HepG2 (cell line): ENCODE results near the gene MIDN. TPM values are rescaled to one million over a fixed set of nuclear protein-coding genes. Genes with fewer than 3 reads are reported as not detected.

Experiments
- ARID2 ChIP-seq: sonication (generic); formaldehyde crosslinking; IDR thresholded peaks from 2 replicates; pipeline ENCODE4 v1.8.1; 2022; ENCODE audit warnings: mild to moderate bottlenecking, missing genetic modification reagents, borderline replicate concordance
- FOXA1 ChIP-seq, 2 experiments: fragments of 450-650 bp in 1 of 2; sonication (generic) in 1 of 2; formaldehyde crosslinking in 1 of 2; IDR thresholded peaks; 2 replicates each; pipeline versions ENCODE4 v1.4.0 to v1.6.1; 2016 to 2020; ENCODE audit warnings: missing genetic modification reagents in 1 of 2
- GTF2F1 ChIP-seq: fragments of 150-350 bp; IDR thresholded peaks from 2 replicates; pipeline ENCODE4 v1.6.1; 2014; ENCODE audit warnings: low read length
- HNF4G ChIP-seq, 2 experiments: sonication (generic) in 1 of 2; formaldehyde crosslinking in 1 of 2; IDR thresholded peaks; 2 replicates each; pipeline versions ENCODE4 v1.4.0 to v1.6.1; 2011 to 2020; ENCODE audit warnings: borderline replicate concordance in 2 of 2, low read depth in 2 of 2, mild to moderate bottlenecking in 2 of 2, low read length in 1 of 2, missing genetic modification reagents in 1 of 2, moderate library complexity in 1 of 2
- HOXA3 ChIP-seq: sonication (generic); formaldehyde crosslinking; IDR thresholded peaks from 2 replicates; pipeline ENCODE4 v1.5.0; 2020; ENCODE audit warnings: missing genetic modification reagents
- NBN ChIP-seq: fragments of 450-650 bp; conservative IDR thresholded peaks from 2 replicates; pipeline ENCODE4 v1.6.1; 2017
- SIN3B ChIP-seq: fragments of 150-350 bp; IDR thresholded peaks from 2 replicates; pipeline ENCODE4 v1.6.1; 2014; ENCODE audit warnings: low read length
- STAG1 ChIP-seq: sonication (generic); formaldehyde crosslinking; IDR thresholded peaks from 2 replicates; pipeline ENCODE4 v1.4.0; 2020; ENCODE audit warnings: missing genetic modification reagents
- TCF7 ChIP-seq: sonication (generic); IDR thresholded peaks from 2 replicates; pipeline ENCODE4 v1.6.1; 2016; ENCODE audit warnings: antibody characterized with exemption, low read depth
- U2AF1 ChIP-seq: fragments of 200-400 bp; formaldehyde crosslinking; optimal IDR thresholded peaks from 2 replicates; pipeline ENCODE3; 2017; ENCODE audit warnings: mild to moderate bottlenecking, low read depth, low read length
- ZNF263 ChIP-seq: sonication (generic); formaldehyde crosslinking; IDR thresholded peaks from 2 replicates; pipeline ENCODE4 v1.4.0; 2020; ENCODE audit warnings: missing genetic modification reagents
- ZNF326 ChIP-seq: sonication (generic); formaldehyde crosslinking; IDR thresholded peaks from 2 replicates; pipeline ENCODE4 v1.4.0; 2020; ENCODE audit warnings: missing genetic modification reagents, borderline replicate concordance
- ZNF329 ChIP-seq: sonication (generic); formaldehyde crosslinking; IDR thresholded peaks from 2 replicates; pipeline ENCODE4 v1.9.0; 2021; ENCODE audit warnings: low read depth, mild to moderate bottlenecking, missing genetic modification reagents
- ZNF652 ChIP-seq: IDR thresholded peaks from 2 replicates; pipeline ENCODE4 v1.6.1; 2016; ENCODE audit warnings: low read depth, borderline replicate concordance
- ZNF772 ChIP-seq: sonication (generic); formaldehyde crosslinking; IDR thresholded peaks from 2 replicates; pipeline ENCODE4 v1.5.0; 2020; ENCODE audit warnings: mild to moderate bottlenecking, missing genetic modification reagents
- ZNF839 ChIP-seq: sonication (generic); formaldehyde crosslinking; IDR thresholded peaks from 2 replicates; pipeline ENCODE4 v1.4.0; 2020; ENCODE audit warnings: missing genetic modification reagents, mild to moderate bottlenecking, borderline replicate concordance
- ZSCAN21 ChIP-seq: sonication (generic); formaldehyde crosslinking; IDR thresholded peaks from 2 replicates; pipeline ENCODE4 v1.8.0; 2022; ENCODE audit warnings: mild to moderate bottlenecking, missing genetic modification reagents, moderate library complexity, borderline replicate concordance
- polyA plus RNA-seq, 8 experiments: library from polyadenylated mRNA; depleted of rRNA in 3 of 8; stranded (reverse) in 7 of 8; unstranded in 1 of 8; fragments of >200 nt; fragmentation: Illumina TruSeq in 4 of 8; extraction: Trizol in 4 of 8; gene quantifications; 2 replicates each; pipeline versions ENCODE4 v1.2.1 to v1.2.3, GENCODE V29; 2011 to 2016; ENCODE audit warnings: low read depth in 4 of 8, missing spikeins in 1 of 8, mixed read lengths in 1 of 8; ENCODE audit not compliant: insufficient read depth in 1 of 8
- total RNA-seq, 5 experiments: library from RNA; depleted of rRNA; stranded (reverse); fragments of >200 nt; fragmentation: Illumina TruSeq; extraction: Trizol; gene quantifications; 2 replicates each; pipeline ENCODE4 v1.2.3, GENCODE V29; 2016; ENCODE audit warnings: low read depth in 1 of 5
- TF ChIP-seq, protein P1 (sequence below): sonication (generic); formaldehyde crosslinking; IDR thresholded peaks from 2 replicates; pipeline ENCODE4 v1.4.0; 2020; ENCODE audit warnings: missing genetic modification reagents, borderline replicate concordance
- TF ChIP-seq, protein P2 (sequence below): sonication (generic); formaldehyde crosslinking; IDR thresholded peaks from 2 replicates; pipeline ENCODE4 v1.5.0; 2020; ENCODE audit warnings: missing genetic modification reagents
- TF ChIP-seq, protein P3 (sequence below): sonication (generic); formaldehyde crosslinking; IDR thresholded peaks from 2 replicates; pipeline ENCODE4 v1.9.0; 2022; ENCODE audit warnings: low read depth, missing genetic modification reagents
- TF ChIP-seq, protein P4 (sequence below): sonication (generic); formaldehyde crosslinking; IDR thresholded peaks from 2 replicates; pipeline ENCODE4 v1.8.0; 2022; ENCODE audit warnings: missing genetic modification reagents, low read depth, mild to moderate bottlenecking, borderline replicate concordance
- TF ChIP-seq, protein P5 (sequence below): sonication (generic); formaldehyde crosslinking; IDR thresholded peaks from 2 replicates; pipeline ENCODE4 v1.5.0; 2020; ENCODE audit warnings: mild to moderate bottlenecking, missing genetic modification reagents

The MIDN gene
- total and polyA plus RNA-seq, 2 of the 13 experiments (the other 11 are each of a cell fraction or from before 2014, with no cell fraction given) = 8.4 to 18.0 TPM

DNA sequence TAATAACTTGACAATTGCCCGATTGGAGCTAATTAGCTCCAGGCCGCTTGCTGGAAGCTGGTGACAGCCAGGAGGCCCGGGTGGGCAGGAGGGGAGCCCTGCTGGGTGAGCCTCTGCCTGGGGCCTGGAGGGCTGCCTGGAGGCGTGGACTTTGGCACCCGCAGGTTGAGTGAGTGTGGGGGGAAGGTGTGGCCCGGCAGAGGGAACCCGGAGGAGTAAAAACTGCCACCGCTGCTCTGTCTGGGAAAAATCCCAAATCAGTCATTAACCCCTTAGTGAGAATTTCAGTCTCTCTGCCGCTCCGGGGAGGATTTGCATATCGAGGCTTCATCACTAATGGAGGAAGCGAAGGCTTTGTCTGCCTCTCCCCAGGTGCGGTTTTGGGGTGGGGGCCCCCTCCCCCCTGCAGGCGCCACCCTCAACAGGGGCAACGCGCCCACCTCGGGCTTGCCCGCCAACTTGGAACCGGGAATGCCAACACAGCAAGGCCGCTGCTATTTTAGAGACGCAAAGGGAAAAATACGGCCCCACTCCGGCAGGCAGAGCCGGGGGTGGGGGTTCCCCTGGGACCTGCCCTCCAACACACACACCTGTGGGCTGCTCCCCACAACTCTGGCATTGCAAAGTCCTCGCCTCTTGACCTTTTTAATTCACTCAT, 43.5 kb downstream of the MIDN start (continued):
- TF ChIP-seq ZNF326 (CRISPR knock-in tag) (no peak), TCF7 (no peak), HOXA3 (CRISPR knock-in tag) (no peak), STAG1 (CRISPR knock-in tag) (no peak), NBN (no peak), ZNF652 (CRISPR knock-in tag) (peak; percentile 84), FOXA1 (IDR thresholded peaks at IDR 0.05) (no peak), FOXA1 (CRISPR knock-in tag; IDR thresholded peaks at IDR 0.05) (no peak), ZSCAN21 (no peak), U2AF1 (no peak), ZNF329 (CRISPR knock-in tag) (no peak), ARID2 (CRISPR knock-in tag) (no peak), HNF4G (IDR thresholded peaks at IDR 0.05; ENCODE audit: borderline replicate concordance, low read depth, low read length) (peak; percentile 79), HNF4G (CRISPR knock-in tag; IDR thresholded peaks at IDR 0.05; ENCODE audit: borderline replicate concordance, low read depth) (peak; percentile 53; the same call in 1 of the 2 replicates), GTF2F1 (no peak), ZNF839 (no peak), SIN3B (no peak), ZNF772 (CRISPR knock-in tag) (0 out of 2 replicates have a peak, but pooled peaks have one; percentile 35), ZNF263 (CRISPR knock-in tag) (no peak)
- TF ChIP-seq, protein P1, sequence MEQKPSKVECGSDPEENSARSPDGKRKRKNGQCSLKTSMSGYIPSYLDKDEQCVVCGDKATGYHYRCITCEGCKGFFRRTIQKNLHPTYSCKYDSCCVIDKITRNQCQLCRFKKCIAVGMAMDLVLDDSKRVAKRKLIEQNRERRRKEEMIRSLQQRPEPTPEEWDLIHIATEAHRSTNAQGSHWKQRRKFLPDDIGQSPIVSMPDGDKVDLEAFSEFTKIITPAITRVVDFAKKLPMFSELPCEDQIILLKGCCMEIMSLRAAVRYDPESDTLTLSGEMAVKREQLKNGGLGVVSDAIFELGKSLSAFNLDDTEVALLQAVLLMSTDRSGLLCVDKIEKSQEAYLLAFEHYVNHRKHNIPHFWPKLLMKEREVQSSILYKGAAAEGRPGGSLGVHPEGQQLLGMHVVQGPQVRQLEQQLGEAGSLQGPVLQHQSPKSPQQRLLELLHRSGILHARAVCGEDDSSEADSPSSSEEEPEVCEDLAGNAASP (CRISPR knock-in tag) = no peak
- TF ChIP-seq, protein P2, sequence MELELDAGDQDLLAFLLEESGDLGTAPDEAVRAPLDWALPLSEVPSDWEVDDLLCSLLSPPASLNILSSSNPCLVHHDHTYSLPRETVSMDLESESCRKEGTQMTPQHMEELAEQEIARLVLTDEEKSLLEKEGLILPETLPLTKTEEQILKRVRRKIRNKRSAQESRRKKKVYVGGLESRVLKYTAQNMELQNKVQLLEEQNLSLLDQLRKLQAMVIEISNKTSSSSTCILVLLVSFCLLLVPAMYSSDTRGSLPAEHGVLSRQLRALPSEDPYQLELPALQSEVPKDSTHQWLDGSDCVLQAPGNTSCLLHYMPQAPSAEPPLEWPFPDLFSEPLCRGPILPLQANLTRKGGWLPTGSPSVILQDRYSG = no peak
- TF ChIP-seq, protein P3, sequence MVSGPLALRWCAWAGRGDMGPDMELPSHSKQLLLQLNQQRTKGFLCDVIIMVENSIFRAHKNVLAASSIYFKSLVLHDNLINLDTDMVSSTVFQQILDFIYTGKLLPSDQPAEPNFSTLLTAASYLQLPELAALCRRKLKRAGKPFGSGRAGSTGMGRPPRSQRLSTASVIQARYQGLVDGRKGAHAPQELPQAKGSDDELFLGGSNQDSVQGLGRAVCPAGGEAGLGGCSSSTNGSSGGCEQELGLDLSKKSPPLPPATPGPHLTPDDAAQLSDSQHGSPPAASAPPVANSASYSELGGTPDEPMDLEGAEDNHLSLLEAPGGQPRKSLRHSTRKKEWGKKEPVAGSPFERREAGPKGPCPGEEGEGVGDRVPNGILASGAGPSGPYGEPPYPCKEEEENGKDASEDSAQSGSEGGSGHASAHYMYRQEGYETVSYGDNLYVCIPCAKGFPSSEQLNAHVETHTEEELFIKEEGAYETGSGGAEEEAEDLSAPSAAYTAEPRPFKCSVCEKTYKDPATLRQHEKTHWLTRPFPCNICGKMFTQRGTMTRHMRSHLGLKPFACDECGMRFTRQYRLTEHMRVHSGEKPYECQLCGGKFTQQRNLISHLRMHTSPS = no peak
- TF ChIP-seq, protein P4, sequence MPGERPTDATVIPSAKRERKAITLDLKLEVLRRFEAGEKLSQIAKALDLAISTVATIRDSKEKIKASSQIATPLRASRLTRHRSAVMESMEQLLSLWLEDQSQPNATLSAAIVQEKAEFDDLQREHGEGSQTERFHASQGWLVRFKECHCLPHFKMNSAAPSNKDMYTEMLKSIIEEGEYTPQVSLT = no peak
- TF ChIP-seq, protein P5, sequence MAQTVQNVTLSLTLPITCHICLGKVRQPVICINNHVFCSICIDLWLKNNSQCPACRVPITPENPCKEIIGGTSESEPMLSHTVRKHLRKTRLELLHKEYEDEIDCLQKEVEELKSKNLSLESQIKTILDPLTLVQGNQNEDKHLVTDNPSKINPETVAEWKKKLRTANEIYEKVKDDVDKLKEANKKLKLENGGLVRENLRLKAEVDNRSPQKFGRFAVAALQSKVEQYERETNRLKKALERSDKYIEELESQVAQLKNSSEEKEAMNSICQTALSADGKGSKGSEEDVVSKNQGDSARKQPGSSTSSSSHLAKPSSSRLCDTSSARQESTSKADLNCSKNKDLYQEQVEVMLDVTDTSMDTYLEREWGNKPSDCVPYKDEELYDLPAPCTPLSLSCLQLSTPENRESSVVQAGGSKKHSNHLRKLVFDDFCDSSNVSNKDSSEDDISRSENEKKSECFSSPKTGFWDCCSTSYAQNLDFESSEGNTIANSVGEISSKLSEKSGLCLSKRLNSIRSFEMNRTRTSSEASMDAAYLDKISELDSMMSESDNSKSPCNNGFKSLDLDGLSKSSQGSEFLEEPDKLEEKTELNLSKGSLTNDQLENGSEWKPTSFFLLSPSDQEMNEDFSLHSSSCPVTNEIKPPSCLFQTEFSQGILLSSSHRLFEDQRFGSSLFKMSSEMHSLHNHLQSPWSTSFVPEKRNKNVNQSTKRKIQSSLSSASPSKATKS (CRISPR knock-in tag) = no peak
